ENCODE measurements around the gene RMRP.
A peak's percentile ranks its signal among the peaks of the same experiment; 100 is the strongest.

The RMRP gene

GRCh38 chr9:35669331-35670145, 11.7 kb upstream of the RMRP start:
- Histone ChIP-seq H3K27ac (ENCODE audit: low read depth, low read length) (no peak overlapping the region), H3K4me3 (ENCODE audit: low read length) (no peak overlapping the region), H3K36me3 (ENCODE audit: control insufficient read depth, insufficient read depth, low read length) (no peaks in the 10 kb centered on the region), H3K27me3 (ENCODE audit: control insufficient read depth, insufficient read depth, low read length) (no peaks in the 10 kb centered on the region), H3K9ac (ENCODE audit: low read length) (no peak overlapping the region), H3K4me1 (ENCODE audit: control insufficient read depth, insufficient read depth, low read length) (peaks cover 2% of the 10 kb centered on the region)

- Histone ChIP-seq H3K9ac (ENCODE audit: low read length) (no peak overlapping the region), H3K4me3 (ENCODE audit: low read length) (no peak overlapping the region), H3K36me3 (ENCODE audit: control insufficient read depth, insufficient read depth, low read length) (no peaks in the 10 kb centered on the region), H3K27ac (ENCODE audit: low read depth, low read length) (no peak overlapping the region), H3K27me3 (ENCODE audit: control insufficient read depth, insufficient read depth, low read length) (no peaks in the 10 kb centered on the region), H3K4me1 (ENCODE audit: control insufficient read depth, insufficient read depth, low read length) (no peaks in the 10 kb centered on the region)
These were observed 10.1 kb upstream of the RMRP start for GRCh38 chr9:35667939-35668338.

- no peaks in the 10 kb centered on the region for H3K36me3 ChIP-seq (ENCODE audit: control insufficient read depth, insufficient read depth, low read length)
- H3K4me1 ChIP-seq (ENCODE audit: control insufficient read depth, insufficient read depth, low read length), result peaks cover 6% of the 10 kb centered on the region
- H3K27ac ChIP-seq (ENCODE audit: low read depth, low read length), result no peak overlapping the region
- H3K27me3 ChIP-seq (ENCODE audit: control insufficient read depth, insufficient read depth, low read length), result no peaks in the 10 kb centered on the region
- H3K4me3 ChIP-seq (ENCODE audit: low read length), result no peak overlapping the region
- H3K9ac ChIP-seq (ENCODE audit: low read length), result no peak overlapping the region
These were observed 8.7 kb upstream of the RMRP start for GRCh38 chr9:35666549-35666948.

- no peaks in the 10 kb centered on the region for H3K27me3 ChIP-seq (ENCODE audit: control insufficient read depth, insufficient read depth, low read length)
- no peak overlapping the region for H3K9ac ChIP-seq (ENCODE audit: low read length)
- no peaks in the 10 kb centered on the region for H3K36me3 ChIP-seq (ENCODE audit: control insufficient read depth, insufficient read depth, low read length)
- no peak overlapping the region for H3K27ac ChIP-seq (ENCODE audit: low read depth, low read length)
- H3K4me3 ChIP-seq (ENCODE audit: low read length), result no peak overlapping the region
- peaks cover 9% of the 10 kb centered on the region for H3K4me1 ChIP-seq (ENCODE audit: control insufficient read depth, insufficient read depth, low read length)
These were observed 8.2 kb upstream of the RMRP start for GRCh38 chr9:35666045-35666444.

DNA sequence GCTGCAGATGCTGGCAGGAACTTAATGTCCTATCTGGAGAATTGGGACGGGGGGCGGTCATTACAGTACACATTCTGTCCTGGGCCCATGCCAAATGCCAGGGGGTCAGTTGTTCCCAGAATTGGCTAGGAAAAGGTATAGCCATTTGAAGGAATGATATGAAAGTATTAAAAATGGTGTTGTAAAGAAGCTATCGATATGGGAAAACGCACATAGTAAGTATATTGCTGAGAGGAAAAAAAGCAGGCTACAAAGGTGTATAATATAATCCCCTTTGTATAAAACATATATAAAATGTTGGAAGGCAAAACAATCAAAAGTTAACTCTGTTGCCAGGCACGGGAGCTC, 7.6 kb upstream of the RMRP start:
- no peaks in the 10 kb centered on the region for H3K36me3 ChIP-seq (ENCODE audit: control insufficient read depth, insufficient read depth, low read length)
- H3K27me3 ChIP-seq (ENCODE audit: control insufficient read depth, insufficient read depth, low read length), result no peaks in the 10 kb centered on the region
- peak overlapping the region; percentile 57 for H3K4me3 ChIP-seq (ENCODE audit: low read length)
- H3K4me1 ChIP-seq (ENCODE audit: control insufficient read depth, insufficient read depth, low read length), result peaks cover 14% of the 10 kb centered on the region
- no peak overlapping the region for H3K9ac ChIP-seq (ENCODE audit: low read length)
- H3K27ac ChIP-seq (ENCODE audit: low read depth, low read length), result no peak overlapping the region

- peaks cover 20% of the 10 kb centered on the region for H3K4me1 ChIP-seq (ENCODE audit: control insufficient read depth, insufficient read depth, low read length)
- H3K27me3 ChIP-seq (ENCODE audit: control insufficient read depth, insufficient read depth, low read length), result no peaks in the 10 kb centered on the region
- peak within 1 kb of the TSS; percentile 10 for H3K9ac ChIP-seq (ENCODE audit: low read length)
- H3K27ac ChIP-seq (ENCODE audit: low read depth, low read length), result peak within 1 kb of the TSS; percentile 99
- no peaks in the 10 kb centered on the region for H3K36me3 ChIP-seq (ENCODE audit: control insufficient read depth, insufficient read depth, low read length)
- peak within 1 kb of the TSS; percentile 57 for H3K4me3 ChIP-seq (ENCODE audit: low read length)
These were observed 7.0 kb upstream of the RMRP start, which contains the start of gene ARHGEF39 for GRCh38 chr9:35664531-35665470. ARHGEF39 (minus strand) TSS chr9:35665195; CDS start chr9:35665169, 26 bp downstream.

GRCh38 chr9:35662437-35662836, 4.6 kb upstream of the RMRP start:
- Histone ChIP-seq H3K36me3 (ENCODE audit: control insufficient read depth, insufficient read depth, low read length) (no peaks in the 10 kb centered on the region), H3K27me3 (ENCODE audit: control insufficient read depth, insufficient read depth, low read length) (no peaks in the 10 kb centered on the region), H3K4me1 (ENCODE audit: control insufficient read depth, insufficient read depth, low read length) (peaks cover 21% of the 10 kb centered on the region), H3K27ac (ENCODE audit: low read depth, low read length) (peak overlapping the region; percentile 99), H3K9ac (ENCODE audit: low read length) (no peak overlapping the region), H3K4me3 (ENCODE audit: low read length) (no peak overlapping the region)

- Histone ChIP-seq H3K9ac (ENCODE audit: low read length) (peak overlapping the region; percentile 3), H3K4me1 (ENCODE audit: control insufficient read depth, insufficient read depth, low read length) (peaks cover 27% of the 10 kb centered on the region), H3K36me3 (ENCODE audit: control insufficient read depth, insufficient read depth, low read length) (no peaks in the 10 kb centered on the region), H3K27me3 (ENCODE audit: control insufficient read depth, insufficient read depth, low read length) (no peaks in the 10 kb centered on the region), H3K27ac (ENCODE audit: low read depth, low read length) (peak overlapping the region; percentile 99), H3K4me3 (ENCODE audit: low read length) (no peak overlapping the region)
These were observed 4.0 kb upstream of the RMRP start for GRCh38 chr9:35661756-35662350.

DNA sequence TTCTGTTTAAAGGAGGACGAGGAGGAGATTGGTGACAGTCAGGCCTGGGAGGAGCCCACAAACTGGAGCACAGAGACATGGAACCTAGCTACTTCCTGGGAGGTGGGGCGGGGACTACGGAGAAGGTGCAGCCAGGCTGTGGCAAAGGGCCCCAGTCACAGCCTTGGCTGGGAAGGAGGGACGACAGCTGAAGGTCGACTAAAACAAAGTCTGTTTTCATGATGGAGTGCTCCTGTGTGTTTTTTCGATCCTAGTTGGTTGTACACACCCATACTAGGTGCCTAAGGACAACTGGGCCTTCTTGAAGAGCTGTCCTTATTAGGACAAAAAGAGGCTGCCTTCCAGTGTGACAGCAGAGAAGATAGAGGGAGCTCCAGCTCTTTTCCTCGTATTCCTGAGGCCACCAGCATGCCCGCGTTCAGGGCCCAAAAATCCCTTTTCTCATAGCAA, 3.2 kb upstream of the RMRP start:
- Histone ChIP-seq H3K4me3 (ENCODE audit: low read length) (no peak overlapping the region), H3K4me1 (ENCODE audit: control insufficient read depth, insufficient read depth, low read length) (peaks cover 32% of the 10 kb centered on the region), H3K27ac (ENCODE audit: low read depth, low read length) (peak overlapping the region; percentile 99), H3K9ac (ENCODE audit: low read length) (no peak overlapping the region), H3K27me3 (ENCODE audit: control insufficient read depth, insufficient read depth, low read length) (no peaks in the 10 kb centered on the region), H3K36me3 (ENCODE audit: control insufficient read depth, insufficient read depth, low read length) (no peaks in the 10 kb centered on the region)

DNA sequence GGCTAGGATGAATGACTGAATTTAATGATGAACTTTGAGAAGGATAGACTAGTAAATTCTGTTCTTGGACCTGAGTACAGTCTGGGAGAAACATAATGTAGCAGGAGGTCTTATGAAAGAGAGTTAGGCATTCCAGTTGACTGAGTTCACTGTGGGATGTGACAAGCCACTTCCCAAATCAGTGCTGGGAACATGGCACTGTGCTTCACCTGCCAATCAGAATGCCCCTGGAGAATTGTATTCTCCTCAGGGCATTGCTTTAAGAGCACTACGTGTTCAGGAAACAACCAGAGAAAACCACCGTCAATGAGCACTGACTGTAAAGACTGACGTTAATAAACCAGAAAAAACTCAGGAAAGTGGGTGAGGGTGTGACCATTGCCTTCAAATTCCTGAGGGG, 1.5 kb upstream of the RMRP start:
- H3K4me1 ChIP-seq (ENCODE audit: control insufficient read depth, insufficient read depth, low read length), result peaks cover 32% of the 10 kb centered on the region
- no peak overlapping the region for H3K9ac ChIP-seq (ENCODE audit: low read length)
- peak overlapping the region; percentile 91 for H3K4me3 ChIP-seq (ENCODE audit: low read length)

DNA sequence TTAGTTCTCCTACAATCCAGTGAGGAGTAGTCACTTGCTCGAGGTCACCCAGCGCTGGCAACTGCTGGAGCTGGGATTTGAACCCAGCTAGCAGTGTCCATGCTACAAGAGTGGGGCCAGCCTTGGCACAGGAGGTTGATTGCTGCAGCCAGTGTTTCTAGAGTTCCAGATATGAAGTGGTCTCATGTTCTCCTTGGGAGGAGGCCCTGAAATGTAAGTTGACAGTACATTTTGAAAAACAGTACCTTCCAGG, 1.1 kb upstream of the RMRP start:
- Histone ChIP-seq H3K27ac (ENCODE audit: low read depth, low read length) (peak overlapping the region; percentile 99), H3K36me3 (ENCODE audit: control insufficient read depth, insufficient read depth, low read length) (no peaks in the 10 kb centered on the region), H3K27me3 (ENCODE audit: control insufficient read depth, insufficient read depth, low read length) (no peaks in the 10 kb centered on the region), H3K4me3 (ENCODE audit: low read length) (peak overlapping the region; percentile 91), H3K4me1 (ENCODE audit: control insufficient read depth, insufficient read depth, low read length) (peaks cover 32% of the 10 kb centered on the region), H3K9ac (ENCODE audit: low read length) (peak overlapping the region; percentile 95)

More for the DNA sequence above, 1.5 kb upstream of the RMRP start:
- Histone ChIP-seq H3K27me3 (ENCODE audit: control insufficient read depth, insufficient read depth, low read length) (no peaks in the 10 kb centered on the region), H3K36me3 (ENCODE audit: control insufficient read depth, insufficient read depth, low read length) (no peaks in the 10 kb centered on the region), H3K27ac (ENCODE audit: low read depth, low read length) (peak overlapping the region; percentile 99)
